ENCODE data around the gene SH3TC1.

DNA sequence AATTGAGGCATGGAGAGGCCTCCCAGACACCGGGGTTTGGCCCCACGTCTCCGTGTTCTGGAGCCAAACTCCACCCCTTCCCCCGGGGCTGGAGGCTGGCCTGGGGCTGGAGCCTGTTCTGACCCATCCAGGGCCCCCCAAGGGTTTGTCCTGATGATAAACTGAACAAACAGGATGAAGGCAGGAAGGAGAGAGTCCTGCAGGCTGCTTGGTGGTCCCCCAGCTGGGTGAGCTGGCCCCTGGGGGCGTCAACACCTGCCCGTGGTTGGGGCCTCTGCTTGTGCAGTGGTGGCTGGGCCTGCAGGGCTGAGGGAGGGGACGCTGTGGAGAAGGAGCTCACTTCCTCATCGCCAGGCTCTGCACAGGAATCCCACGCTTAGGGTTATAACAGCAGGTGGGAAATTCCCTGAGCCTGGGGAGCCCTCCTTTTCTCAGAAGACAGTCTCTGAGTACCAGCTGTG is 2.3 kb downstream of the SH3TC1 start:
- TF ChIP-seq, protein P1, sequence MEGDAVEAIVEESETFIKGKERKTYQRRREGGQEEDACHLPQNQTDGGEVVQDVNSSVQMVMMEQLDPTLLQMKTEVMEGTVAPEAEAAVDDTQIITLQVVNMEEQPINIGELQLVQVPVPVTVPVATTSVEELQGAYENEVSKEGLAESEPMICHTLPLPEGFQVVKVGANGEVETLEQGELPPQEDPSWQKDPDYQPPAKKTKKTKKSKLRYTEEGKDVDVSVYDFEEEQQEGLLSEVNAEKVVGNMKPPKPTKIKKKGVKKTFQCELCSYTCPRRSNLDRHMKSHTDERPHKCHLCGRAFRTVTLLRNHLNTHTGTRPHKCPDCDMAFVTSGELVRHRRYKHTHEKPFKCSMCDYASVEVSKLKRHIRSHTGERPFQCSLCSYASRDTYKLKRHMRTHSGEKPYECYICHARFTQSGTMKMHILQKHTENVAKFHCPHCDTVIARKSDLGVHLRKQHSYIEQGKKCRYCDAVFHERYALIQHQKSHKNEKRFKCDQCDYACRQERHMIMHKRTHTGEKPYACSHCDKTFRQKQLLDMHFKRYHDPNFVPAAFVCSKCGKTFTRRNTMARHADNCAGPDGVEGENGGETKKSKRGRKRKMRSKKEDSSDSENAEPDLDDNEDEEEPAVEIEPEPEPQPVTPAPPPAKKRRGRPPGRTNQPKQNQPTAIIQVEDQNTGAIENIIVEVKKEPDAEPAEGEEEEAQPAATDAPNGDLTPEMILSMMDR (IDR thresholded peaks at IDR 0.05) = no peak
- TF ChIP-seq POLR2AphosphoS5 (IDR thresholded peaks at IDR 0.05) (no peak), EP300 (IDR thresholded peaks at IDR 0.05) (no peak)
